HG03520 (cell line): ENCODE results near the gene PIP4K2A.
"Not testable (repeated sequence)": the region's sequence is repeated elsewhere in the genome, so short reads cannot be mapped to it uniquely, and the experiment has no call there.

Experiments
- ATAC-seq: cut with Tn5 transposase; IDR thresholded peaks from one replicate; pipeline ENCODE4 v1.9.1; 2021; ENCODE audit warnings: mild to moderate bottlenecking, moderate library complexity; ENCODE audit not compliant: unreplicated experiment

Gene PIP4K2A

GRCh38 chr10:22531008-22531407 is 183.4 kb downstream of the PIP4K2A start:
- no peak for ATAC-seq

GRCh38 chr10:22527520-22527919 is 186.9 kb downstream of the PIP4K2A start:
- no peak for ATAC-seq

- ATAC-seq = not testable (repeated sequence)
These were observed 190.0 kb downstream of the PIP4K2A start for GRCh38 chr10:22524333-22524732.

GRCh38 chr10:22520645-22521044 is 193.7 kb downstream of the PIP4K2A start:
- ATAC-seq = not testable (repeated sequence)

- ATAC-seq = no peak
These were observed 196.1 kb downstream of the PIP4K2A start for GRCh38 chr10:22518167-22518724.

- no peak for ATAC-seq
These were observed 199.4 kb downstream of the PIP4K2A start for GRCh38 chr10:22515009-22515408.

- not testable (repeated sequence) for ATAC-seq
These were observed 200.0 kb downstream of the PIP4K2A start for GRCh38 chr10:22514414-22514758.

GRCh38 chr10:22513483-22514413 is 200.6 kb downstream of the PIP4K2A start:
- not testable (repeated sequence) for ATAC-seq

- not testable (repeated sequence) for ATAC-seq
These were observed 202.4 kb downstream of the PIP4K2A start for GRCh38 chr10:22512015-22512414.

- not testable (repeated sequence) for ATAC-seq
These were observed 206.2 kb downstream of the PIP4K2A start for GRCh38 chr10:22508214-22508613.

GRCh38 chr10:22505911-22506685 is 208.3 kb downstream of the PIP4K2A start:
- no peak for ATAC-seq

- no peak for ATAC-seq
These were observed 209.6 kb downstream of the PIP4K2A start for GRCh38 chr10:22504766-22505165.

GRCh38 chr10:22503315-22504088 is 210.9 kb downstream of the PIP4K2A start:
- no peak for ATAC-seq

- ATAC-seq = no peak
These were observed 212.5 kb downstream of the PIP4K2A start for GRCh38 chr10:22501863-22502262.

- no peak for ATAC-seq
These were observed 213.0 kb downstream of the PIP4K2A start for GRCh38 chr10:22501413-22501812.

GRCh38 chr10:22500656-22501340 is 213.6 kb downstream of the PIP4K2A start:
- ATAC-seq = no peak

GRCh38 chr10:22499973-22500372 is 214.4 kb downstream of the PIP4K2A start:
- ATAC-seq = not testable (repeated sequence)

GRCh38 chr10:22495396-22495795 is 219.0 kb downstream of the PIP4K2A start:
- ATAC-seq = no peak

GRCh38 chr10:22494007-22494406 is 220.4 kb downstream of the PIP4K2A start:
- ATAC-seq = no peak

- no peak for ATAC-seq
These were observed 222.3 kb downstream of the PIP4K2A start for GRCh38 chr10:22491931-22492615.
